H1 (cell line): ENCODE results near the gene PIWIL1. TPM values are rescaled to one million over a fixed set of nuclear protein-coding genes. Genes with fewer than 3 reads are reported as not detected.

Experiments
- CTCF ChIA-PET: fragments of 300-600 bp; sonication (Branson Sonifier 250); formaldehyde crosslinking; loops from one replicate; lab custom pipeline; 2021; ENCODE audit not compliant: partially characterized antibody; lab: Charles Lee
- POLR2A ChIA-PET: fragments of 300-600 bp; sonication (Branson Sonifier 250); formaldehyde crosslinking; loops from one replicate; lab custom pipeline; 2021; ENCODE audit warnings: inconsistent platforms; ENCODE audit not compliant: partially characterized antibody; lab: Charles Lee
- DNase-seq, 2 experiments: peaks; one replicate each; pipeline versions ENCODE4 v3.0.0 to v3.0.0-alpha.2; 2010 to 2022; ENCODE audit warnings: low spot score in 2 of 2, low read depth in 1 of 2, mixed read lengths in 1 of 2
- FAIRE-seq: peaks from 2 replicates; lab custom pipeline; 2011; peaks lifted over from hg19 to GRCh38; lab: Jason Lieb, UNC
- H2AFZ ChIP-seq: 2 replicates; pipeline ENCODE4 v1.8.1; 2012; ENCODE audit warnings: low read length, inconsistent platforms
- H2AK5ac ChIP-seq: 2 replicates; pipeline ENCODE4 v1.6.1; 2013; ENCODE audit warnings: low read depth, low read length
- H2BK120ac ChIP-seq: replicated peaks from 2 replicates; pipeline ENCODE3; 2013; ENCODE audit warnings: low read depth, low read length, inconsistent platforms
- H2BK12ac ChIP-seq: 2 replicates; pipeline ENCODE4 v1.6.1; 2013; ENCODE audit warnings: low read depth, low read length
- H2BK15ac ChIP-seq: 2 replicates; pipeline ENCODE4 v1.6.1; 2013; ENCODE audit warnings: low read length
- H2BK20ac ChIP-seq: 2 replicates; pipeline ENCODE4 v1.6.1; 2013; ENCODE audit warnings: low read length
- H2BK5ac ChIP-seq: 2 replicates; pipeline ENCODE4 v1.6.1; 2013; ENCODE audit warnings: low read depth, low read length
- H3K14ac ChIP-seq: 2 replicates; pipeline ENCODE4 v1.6.1; 2013; ENCODE audit warnings: inconsistent platforms; ENCODE audit not compliant: insufficient read length
- H3K18ac ChIP-seq: 2 replicates; pipeline ENCODE4 v1.6.1; 2013; ENCODE audit warnings: low read length; ENCODE audit errors: extremely low read depth
- H3K23ac ChIP-seq: 2 replicates; pipeline ENCODE4 v1.6.1; 2013; ENCODE audit warnings: inconsistent platforms; ENCODE audit not compliant: insufficient read length
- H3K23me2 ChIP-seq: 2 replicates; pipeline ENCODE4 v1.6.1; 2013; ENCODE audit warnings: low read depth, low read length
- H3K27ac ChIP-seq: 2 replicates; pipeline ENCODE4 v1.6.1; 2011; ENCODE audit warnings: low read depth, low read length, inconsistent platforms
- H3K27me3 ChIP-seq, 4 experiments: replicated peaks in 1 of 4; 1 replicate in 1 of 4; 2 replicates in 3 of 4; pipeline versions ENCODE4 v1.6.1 to v1.8.1; 2011 to 2013; ENCODE audit warnings: low read length in 3 of 4, mild to moderate bottlenecking in 3 of 4, inconsistent platforms in 2 of 4, mixed read lengths in 2 of 4, moderate library complexity in 1 of 4; ENCODE audit not compliant: control insufficient read depth in 3 of 4, insufficient read depth in 3 of 4; ENCODE audit errors: extremely low read depth in 1 of 4
- H3K36me3 ChIP-seq, 4 experiments: 2 replicates each; pipeline versions ENCODE4 v1.6.1 to v1.8.1; 2011 to 2013; ENCODE audit warnings: mild to moderate bottlenecking in 4 of 4, low read length in 3 of 4, moderate library complexity in 2 of 4, control low read depth in 1 of 4, inconsistent platforms in 1 of 4; ENCODE audit not compliant: insufficient read depth in 4 of 4, control insufficient read depth in 2 of 4
- H3K4ac ChIP-seq: replicated peaks from 2 replicates; pipeline ENCODE3; 2013; ENCODE audit warnings: low read length, low read depth, mixed read lengths, inconsistent platforms; ENCODE audit not compliant: insufficient read length
- H3K4me1 ChIP-seq, 4 experiments: replicated peaks in 1 of 4; 1 replicate in 1 of 4; 2 replicates in 3 of 4; pipeline versions ENCODE4 v1.6.1 to v1.8.1; 2011 to 2013; ENCODE audit warnings: low read length in 3 of 4, inconsistent platforms in 2 of 4, mixed read lengths in 1 of 4; ENCODE audit not compliant: insufficient read depth in 4 of 4, control insufficient read depth in 3 of 4
- H3K4me2 ChIP-seq, 2 experiments: 2 replicates each; pipeline versions ENCODE4 v1.6.1 to v1.8.1; 2011 to 2013; ENCODE audit warnings: low read depth in 2 of 2, low read length in 2 of 2, control low read depth in 1 of 2, inconsistent platforms in 1 of 2, mild to moderate bottlenecking in 1 of 2; ENCODE audit not compliant: insufficient read depth in 1 of 2
- H3K4me3 ChIP-seq, 4 experiments: fragments of 200-600, 300-600 bp in 1 of 4; sonication (generic), shearing (Covaris generic), sonication (Bioruptor Twin) in 1 of 4; 2 replicates each; pipeline versions ENCODE4 v1.5.1 to v1.8.1; 2011 to 2016; ENCODE audit warnings: low read length in 4 of 4, low read depth in 3 of 4, control low read depth in 2 of 4, inconsistent platforms in 2 of 4, mild to moderate bottlenecking in 2 of 4, mixed read lengths in 1 of 4, moderate library complexity in 1 of 4; ENCODE audit not compliant: insufficient read depth in 2 of 4; ENCODE audit errors: extremely low read depth in 1 of 4
- H3K56ac ChIP-seq: replicated peaks from 2 replicates; pipeline ENCODE3; 2013; ENCODE audit warnings: low read depth, mild to moderate bottlenecking, mixed read lengths, low read length, inconsistent platforms; ENCODE audit not compliant: insufficient read length
- H3K79me1 ChIP-seq: 2 replicates; pipeline ENCODE4 v1.6.1; 2013; ENCODE audit warnings: low read depth, low read length, control low read depth
- H3K79me2 ChIP-seq, 2 experiments: 2 replicates each; pipeline versions ENCODE4 v1.6.1 to v1.8.1; 2012 to 2013; ENCODE audit warnings: low read length in 2 of 2, mild to moderate bottlenecking in 2 of 2, inconsistent platforms in 1 of 2; ENCODE audit not compliant: insufficient read depth in 2 of 2, control insufficient read depth in 1 of 2
- H3K9ac ChIP-seq, 4 experiments: replicated peaks in 1 of 4; 1 replicate in 1 of 4; 2 replicates in 3 of 4; pipeline versions ENCODE4 v1.6.1 to v1.8.1; 2011 to 2013; ENCODE audit warnings: low read depth in 3 of 4, low read length in 3 of 4, control low read depth in 2 of 4, mild to moderate bottlenecking in 2 of 4, moderate library complexity in 2 of 4, inconsistent platforms in 1 of 4; ENCODE audit errors: extremely low read depth in 1 of 4
- H3K9me3 ChIP-seq, 2 experiments: 2 replicates each; pipeline versions ENCODE4 v1.6.1 to v1.8.1; 2012 to 2013; ENCODE audit warnings: mild to moderate bottlenecking in 2 of 2, moderate library complexity in 2 of 2, control low read depth in 1 of 2, inconsistent platforms in 1 of 2, low read depth in 1 of 2, low read length in 1 of 2, mixed read lengths in 1 of 2; ENCODE audit not compliant: insufficient read depth in 2 of 2
- H4K20me1 ChIP-seq, 2 experiments: replicated peaks in 1 of 2; 2 replicates each; pipeline versions ENCODE3 to v1.8.1; 2011 to 2013; ENCODE audit warnings: inconsistent platforms in 2 of 2, low read length in 2 of 2, mild to moderate bottlenecking in 1 of 2; ENCODE audit not compliant: insufficient read depth in 2 of 2, control insufficient read depth in 1 of 2
- H4K5ac ChIP-seq: 2 replicates; pipeline ENCODE4 v1.6.1; 2013; ENCODE audit warnings: low read length, low read depth, mixed read lengths, inconsistent platforms; ENCODE audit not compliant: insufficient read length
- H4K8ac ChIP-seq: 2 replicates; pipeline ENCODE4 v1.8.0; 2013; ENCODE audit warnings: mild to moderate bottlenecking, moderate library complexity, low read length, inconsistent platforms; ENCODE audit not compliant: insufficient read depth; ENCODE audit errors: extremely low read depth
- H4K91ac ChIP-seq: replicated peaks from 2 replicates; pipeline ENCODE3; 2013; ENCODE audit warnings: low read length, mixed read lengths, inconsistent platforms; ENCODE audit not compliant: insufficient read length
- BACH1 ChIP-seq: IDR thresholded peaks from 2 replicates; pipeline ENCODE4 v1.6.1; 2012; ENCODE audit warnings: low read length, improper control_type of control experiment
- CBX5 ChIP-seq: fragments of 300-800, 300-1000 bp; sonication (generic); IDR thresholded peaks from 2 replicates; pipeline ENCODE4 v1.7.1; 2016; ENCODE audit warnings: antibody characterized with exemption, low read length, low read depth
- CHD2 ChIP-seq: IDR thresholded peaks from 2 replicates; pipeline ENCODE4 v1.6.1; 2012; ENCODE audit warnings: low read length, improper control_type of control experiment
- CREB1 ChIP-seq: IDR thresholded peaks from 2 replicates; pipeline ENCODE4 v1.6.1; 2012; ENCODE audit warnings: inconsistent platforms
- HDAC2 ChIP-seq, 2 experiments: fragments of 300-600 bp in 1 of 2; sonication (generic) in 1 of 2; IDR thresholded peaks; 2 replicates each; pipeline ENCODE4 v1.6.1; 2011 to 2012; ENCODE audit warnings: low read depth in 2 of 2, low read length in 2 of 2, mild to moderate bottlenecking in 2 of 2, moderate library complexity in 2 of 2, borderline replicate concordance in 1 of 2, inconsistent platforms in 1 of 2
- HDAC6 ChIP-seq: IDR thresholded peaks from one replicate; pipeline ENCODE4 v1.7.1; 2012; ENCODE audit warnings: low read depth, mild to moderate bottlenecking, inconsistent platforms, low read length, moderate library complexity
- KDM4A ChIP-seq: IDR thresholded peaks from one replicate; pipeline ENCODE4 v1.7.1; 2012; ENCODE audit warnings: low read depth, mild to moderate bottlenecking, moderate library complexity, low read length, inconsistent platforms; ENCODE audit not compliant: severe bottlenecking
- NANOG ChIP-seq: IDR thresholded peaks from 2 replicates; pipeline ENCODE4 v1.6.1; 2011; ENCODE audit warnings: low read length, low read depth, mild to moderate bottlenecking, inconsistent platforms; ENCODE audit not compliant: insufficient read depth, poor library complexity, severe bottlenecking
- NRF1 ChIP-seq: IDR thresholded peaks from 2 replicates; pipeline ENCODE4 v1.6.1; 2011; ENCODE audit warnings: mild to moderate bottlenecking, low read depth, low read length, improper control_type of control experiment
- POLR2AphosphoS5 ChIP-seq: IDR thresholded peaks from 2 replicates; pipeline ENCODE4 v1.6.1; 2011; ENCODE audit warnings: low read depth, low read length
- RBBP5 ChIP-seq: IDR thresholded peaks from 2 replicates; pipeline ENCODE4 v1.7.1; 2012; ENCODE audit warnings: low read depth, mild to moderate bottlenecking, inconsistent platforms, low read length, moderate library complexity, borderline replicate concordance
- SAP30 ChIP-seq: fragments of 300-600 bp; sonication (generic); IDR thresholded peaks from 2 replicates; pipeline ENCODE4 v1.7.1; 2012; ENCODE audit warnings: low read length, moderate library complexity, mild to moderate bottlenecking, inconsistent platforms; ENCODE audit not compliant: insufficient read depth, insufficient replicate concordance
- SP4 ChIP-seq: IDR thresholded peaks from 2 replicates; pipeline ENCODE4 v1.6.1; 2012; ENCODE audit warnings: low read length, inconsistent platforms
- SUZ12 ChIP-seq: fragments of 200-600 bp; sonication (generic); IDR thresholded peaks from 2 replicates; pipeline ENCODE4 v1.6.1; 2012; ENCODE audit warnings: mild to moderate bottlenecking, inconsistent platforms, low read length, moderate library complexity, mixed read lengths
- TBP ChIP-seq: IDR thresholded peaks from 2 replicates; pipeline ENCODE4 v1.6.1; 2011; ENCODE audit warnings: low read depth, low read length, improper control_type of control experiment
- WGBS, 2 experiments: shearing (Covaris generic) in 1 of 2; methylation state at CpG; one replicate each; pipeline versions ENCODE4 v1.1.6 to v1.1.7; 2013 to 2015; ENCODE audit warnings: low lambda C conversion rate in 2 of 2, mixed read lengths in 2 of 2, inconsistent platforms in 1 of 2, low coverage in 1 of 2, missing lambda C conversion rate in 1 of 2; ENCODE audit not compliant: insufficient replicate concordance in 2 of 2, insufficient coverage in 1 of 2, insufficient read length in 1 of 2; ENCODE audit errors: extremely low coverage in 1 of 2, missing lambda C conversion rate in 1 of 2; 5-methylcytosine and 5-hydroxymethylcytosine counted together
- polyA plus RNA-seq, 7 experiments: library from polyadenylated mRNA; depleted of rRNA in 3 of 7; stranded (reverse) in 5 of 7; unstranded in 2 of 7; fragments of >200 nt in 5 of 7; fragments of 200-250 nt in 2 of 7; gene quantifications; 1 replicate in 5 of 7; 2 replicates in 1 of 7; 4 replicates in 1 of 7; pipeline versions ENCODE4 v1.2.1 to v1.2.3, GENCODE V29; 2011 to 2013; ENCODE audit warnings: missing spikeins in 2 of 7, mixed read lengths in 2 of 7
- total RNA-seq: library from RNA; stranded (reverse); fragmentation: NEBNext Ultra II Directional; extraction: Animal tissue kit (Norgen Biotek cat#: 25700); gene quantifications from 2 replicates; pipeline ENCODE4 v1.2.1, GENCODE V29; 2021

PIWIL1 gene
- total and polyA plus RNA-seq, 2 of the 8 experiments (the other 6 are each of a cell fraction or from before 2014, with no cell fraction given): not detected

GRCh38 chr12:130300090-130300489 lies 37.6 kb upstream of the PIWIL1 start:
- Histone ChIP-seq H4K91ac (no peak overlapping the region), H2BK120ac (no peak overlapping the region), H2BK15ac (no peak overlapping the region), H4K8ac (no peak overlapping the region), H2BK5ac (no peak overlapping the region), H3K23ac (no peak overlapping the region), H3K14ac (no peak overlapping the region), H2BK12ac (no peak overlapping the region; the same call in 1 of the 2 replicates), H3K4me1 (no peaks in the 10 kb centered on the region; a peak in 1 of 7 replicates), H3K9ac (no peak overlapping the region; a peak in 1 of 7 replicates), H3K23me2 (peaks cover 8% of the 10 kb centered on the region), H3K56ac (no peak overlapping the region), H2AFZ (no peak overlapping the region), H4K20me1 (peaks cover 0 to 6% of the 10 kb centered on the region in 2 experiments), H3K4ac (no peak overlapping the region), H2AK5ac (no peak overlapping the region; the same call in 1 of the 2 replicates), H2BK20ac (no peak overlapping the region), H3K9me3 (no peaks in the 10 kb centered on the region), H3K79me2 (no peaks in the 10 kb centered on the region), H3K79me1 (no peaks in the 10 kb centered on the region), H3K18ac (no peak overlapping the region), H4K5ac (no peak overlapping the region), H3K27ac (no peak overlapping the region), H3K4me2 (no peak overlapping the region), H3K36me3 (no peaks in the 10 kb centered on the region), H3K27me3 (0 out of 7 replicates have a peak, but pooled peaks cover 0 to 3% (median 0%) of the 10 kb centered on the region in 4 experiments), H3K4me3 (no peak overlapping the region)
- FAIRE-seq (no peak), DNase-seq (no peak)
- 77% methylated on average over 4 of the region's 4 CpGs; no CpG with 5 or more reads in 1 of the 2 experiments for WGBS, 2 experiments
- ChIA-PET CTCF (interaction anchor here (1.1 to 1.5 kb wide), 3 partner anchors 19 to 268 kb away, joined by 3 to 4 read pairs (median 3); no protein-coding TSS in a partner anchor), POLR2A (no interaction called here)
- no peak for TF ChIP-seq POLR2AphosphoS5
- TF ChIP-seq CBX5: no peak
- no peak for TF ChIP-seq BACH1
- no peak for TF ChIP-seq CHD2
- TF ChIP-seq CREB1: no peak
- no peak for TF ChIP-seq SUZ12
- TF ChIP-seq HDAC6: no peak
- TF ChIP-seq SP4: no peak
- TF ChIP-seq SAP30: no peak
- TF ChIP-seq TBP: no peak
- TF ChIP-seq RBBP5: no peak
- no peak for TF ChIP-seq NRF1
- no peak for TF ChIP-seq HDAC2 (IDR thresholded peaks at IDR 0.05; ENCODE audit: borderline replicate concordance in 1 of 2, low read depth in 2 of 2, low read length in 2 of 2)
- no peak for TF ChIP-seq NANOG
- TF ChIP-seq KDM4A: no peak
